Calu3 (cell line): ENCODE results near the gene KLRD1. TPM values are rescaled to one million over a fixed set of nuclear protein-coding genes. Genes with fewer than 3 reads are reported as not detected.
A peak's percentile ranks its signal among the peaks of the same experiment; 100 is the strongest.
"Not testable (repeated sequence)": the region's sequence is repeated elsewhere in the genome, so short reads cannot be mapped to it uniquely, and the experiment has no call there.

Source experiments
- BruUV-seq: library from RNA; stranded (reverse); fragments of 400-500 nt; replicated peaks from 2 replicates; lab custom pipeline; 2021; lab: Mats Ljungman, UMichigan
- CTCF ChIA-PET: fragments of 300-600 bp; sonication (Branson Sonifier 250); formaldehyde crosslinking; loops from one replicate; lab custom pipeline; 2022; ENCODE audit warnings: antibody characterized with exemption; lab: Charles Lee
- DNase-seq: peaks from one replicate; pipeline ENCODE4 v3.0.0; 2022
- H3K27ac Mint-ChIP-seq: one replicate; pipeline ENCODE4 v1.8.0; 2022; ENCODE audit warnings: mixed read lengths; ENCODE audit not compliant: unreplicated experiment
- H3K27me3 Mint-ChIP-seq: one replicate; pipeline ENCODE4 v1.8.0; 2022; ENCODE audit warnings: mixed read lengths; ENCODE audit not compliant: unreplicated experiment
- H3K36me3 Mint-ChIP-seq: one replicate; pipeline ENCODE4 v1.8.0; 2022; ENCODE audit warnings: mild to moderate bottlenecking, moderate library complexity, mixed read lengths; ENCODE audit not compliant: insufficient read depth, unreplicated experiment
- H3K4me1 Mint-ChIP-seq: one replicate; pipeline ENCODE4 v1.8.0; 2022; ENCODE audit warnings: mild to moderate bottlenecking, low read depth, mixed read lengths; ENCODE audit not compliant: unreplicated experiment
- H3K4me3 Mint-ChIP-seq: one replicate; pipeline ENCODE4 v1.8.0; 2022; ENCODE audit warnings: mild to moderate bottlenecking, low read depth, moderate library complexity, mixed read lengths; ENCODE audit not compliant: unreplicated experiment
- H3K9me3 Mint-ChIP-seq: one replicate; pipeline ENCODE4 v1.8.0; 2022; ENCODE audit warnings: low read depth, mixed read lengths; ENCODE audit not compliant: unreplicated experiment
- intact Hi-C: fragments of 100-400 bp; cut with micrococcal nuclease; formaldehyde crosslinking; loops from one replicate; pipeline ENCODE4 v1.10.0; 2022; ENCODE audit not compliant: unreplicated experiment
- total RNA-seq: library from RNA; stranded (reverse); gene quantifications from 2 replicates; pipeline ENCODE4 v1.2.3, GENCODE V29; 2022
- TF ChIP-seq, protein P1 (sequence below): fragments of 200-600 bp; IDR thresholded peaks from one replicate; pipeline ENCODE4 v1.8.0; 2022; ENCODE audit warnings: antibody characterized with exemption; ENCODE audit not compliant: unreplicated experiment

KLRD1 gene
- total RNA-seq, 1 experiment from 2014 or later, result 0.14 TPM

DNA sequence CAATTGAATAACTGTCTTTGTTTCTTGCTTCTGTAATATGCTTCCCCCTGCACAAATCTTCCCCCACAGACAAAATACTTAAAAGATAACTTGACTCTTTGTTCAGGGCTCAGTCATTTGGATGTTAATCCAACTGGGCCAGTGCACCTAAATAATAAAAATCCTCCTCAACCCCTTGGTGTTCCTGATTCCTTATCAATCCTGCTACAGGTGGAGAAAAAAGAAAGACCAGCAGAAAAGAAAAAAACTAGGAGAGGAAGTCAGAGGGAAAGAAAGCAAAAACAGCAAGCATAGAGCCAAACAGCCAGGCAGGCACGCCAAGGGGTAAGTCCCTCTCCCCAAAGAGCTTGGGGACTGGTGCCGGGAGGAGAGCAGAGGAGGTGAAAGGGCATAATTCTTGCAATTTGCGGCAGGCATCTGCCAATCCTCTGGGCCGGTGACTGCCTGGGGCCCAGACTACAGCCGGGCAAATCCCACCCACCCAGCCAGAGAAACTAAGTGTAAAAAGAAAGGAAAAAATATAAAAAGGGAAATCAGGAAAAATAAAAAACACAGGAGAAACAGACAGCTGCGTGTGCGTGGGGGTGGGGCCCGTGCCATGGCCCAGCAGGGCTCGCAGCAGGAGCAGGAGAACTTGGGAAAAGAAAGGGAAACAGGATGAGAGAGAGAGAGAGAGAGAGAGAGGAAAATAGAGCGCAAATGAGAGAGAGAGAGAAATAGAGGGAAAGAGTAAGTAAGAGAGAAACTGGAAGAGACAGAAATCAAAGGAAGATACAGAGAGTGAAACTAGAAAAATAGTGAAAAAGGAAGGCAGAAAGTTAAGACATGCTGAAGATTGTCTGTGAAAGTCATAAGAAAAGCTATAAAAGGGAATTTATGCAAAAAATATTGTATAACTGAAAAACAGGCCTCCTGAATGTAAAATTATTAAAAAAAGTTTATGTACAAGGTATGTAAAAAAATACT is 60.8 kb downstream of the KLRD1 start:
- Mint-ChIP-seq H3K27me3 (no peaks in the 10 kb centered on the region), H3K36me3 (peaks cover 24% of the 10 kb centered on the region), H3K27ac (peak overlapping the region; percentile 67), H3K4me3 (peak overlapping the region; percentile 54), H3K9me3 (no peaks in the 10 kb centered on the region), H3K4me1 (peaks cover 54% of the 10 kb centered on the region)
- BruUV-seq, result no TSS peak
- TF ChIP-seq, protein P1, sequence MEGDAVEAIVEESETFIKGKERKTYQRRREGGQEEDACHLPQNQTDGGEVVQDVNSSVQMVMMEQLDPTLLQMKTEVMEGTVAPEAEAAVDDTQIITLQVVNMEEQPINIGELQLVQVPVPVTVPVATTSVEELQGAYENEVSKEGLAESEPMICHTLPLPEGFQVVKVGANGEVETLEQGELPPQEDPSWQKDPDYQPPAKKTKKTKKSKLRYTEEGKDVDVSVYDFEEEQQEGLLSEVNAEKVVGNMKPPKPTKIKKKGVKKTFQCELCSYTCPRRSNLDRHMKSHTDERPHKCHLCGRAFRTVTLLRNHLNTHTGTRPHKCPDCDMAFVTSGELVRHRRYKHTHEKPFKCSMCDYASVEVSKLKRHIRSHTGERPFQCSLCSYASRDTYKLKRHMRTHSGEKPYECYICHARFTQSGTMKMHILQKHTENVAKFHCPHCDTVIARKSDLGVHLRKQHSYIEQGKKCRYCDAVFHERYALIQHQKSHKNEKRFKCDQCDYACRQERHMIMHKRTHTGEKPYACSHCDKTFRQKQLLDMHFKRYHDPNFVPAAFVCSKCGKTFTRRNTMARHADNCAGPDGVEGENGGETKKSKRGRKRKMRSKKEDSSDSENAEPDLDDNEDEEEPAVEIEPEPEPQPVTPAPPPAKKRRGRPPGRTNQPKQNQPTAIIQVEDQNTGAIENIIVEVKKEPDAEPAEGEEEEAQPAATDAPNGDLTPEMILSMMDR, result no peak
- no peak for DNase-seq
- intact Hi-C loops, result loop anchor here (10.0 kb wide), 2 partner anchors 134 to 306 kb away; partner anchors contain the start of gene STYK1
- CTCF ChIA-PET, result no interaction called here

DNA sequence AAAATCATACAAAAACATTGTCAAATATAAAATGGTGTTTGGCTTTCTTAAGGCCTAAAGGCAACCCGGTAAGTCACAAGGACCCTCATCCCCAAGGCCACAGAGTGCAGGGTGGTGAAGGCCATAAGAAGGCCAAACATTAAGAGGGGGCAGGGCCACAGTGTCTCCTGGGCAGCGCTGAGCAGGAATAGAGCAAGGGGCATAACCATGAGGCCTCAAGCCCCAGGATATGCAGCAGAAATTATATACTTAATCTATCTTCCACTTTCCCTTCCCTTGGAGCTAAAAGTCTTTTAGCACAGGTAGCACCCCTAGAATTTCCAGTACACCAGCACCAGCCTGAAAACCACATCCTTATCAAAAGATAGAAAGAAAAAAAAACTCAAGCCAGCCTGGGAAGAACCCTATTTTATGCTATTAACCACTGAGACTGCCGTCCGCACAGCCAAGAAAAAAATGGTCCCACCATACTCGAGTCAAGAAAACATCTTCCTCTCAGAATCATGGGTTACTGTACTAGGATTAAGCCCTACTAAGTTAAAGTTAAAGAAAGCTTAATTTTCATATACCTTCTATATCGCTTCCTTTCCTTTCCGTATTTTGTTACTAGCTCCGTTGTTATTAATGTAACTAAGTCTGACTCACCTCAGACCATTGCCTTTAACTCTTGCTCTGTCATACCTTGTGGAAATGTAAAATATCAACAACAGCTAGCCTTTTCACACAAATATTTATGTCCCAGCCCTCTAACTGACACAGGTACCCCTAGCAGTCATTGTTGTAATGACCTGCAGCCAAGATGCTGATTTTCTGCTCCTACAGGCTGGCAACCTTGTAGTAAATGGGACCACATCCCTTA is 62.1 kb downstream of the KLRD1 start:
- H3K36me3 Mint-ChIP-seq, result peaks cover 24% of the 10 kb centered on the region
- DNase-seq, result no peak
- TF ChIP-seq, protein P1, result no peak
- CTCF ChIA-PET, result no interaction called here
- BruUV-seq, result no TSS peak
- H3K27me3 Mint-ChIP-seq, result no peaks in the 10 kb centered on the region
- intact Hi-C loops, result loop anchor here (10.0 kb wide), 2 partner anchors 135 to 305 kb away; partner anchors contain the start of gene STYK1
- H3K4me3 Mint-ChIP-seq, result peak overlapping the region; percentile 31
- peak overlapping the region; percentile 87 for H3K27ac Mint-ChIP-seq
- peaks cover 60% of the 10 kb centered on the region for H3K4me1 Mint-ChIP-seq
- H3K9me3 Mint-ChIP-seq, result no peaks in the 10 kb centered on the region

DNA sequence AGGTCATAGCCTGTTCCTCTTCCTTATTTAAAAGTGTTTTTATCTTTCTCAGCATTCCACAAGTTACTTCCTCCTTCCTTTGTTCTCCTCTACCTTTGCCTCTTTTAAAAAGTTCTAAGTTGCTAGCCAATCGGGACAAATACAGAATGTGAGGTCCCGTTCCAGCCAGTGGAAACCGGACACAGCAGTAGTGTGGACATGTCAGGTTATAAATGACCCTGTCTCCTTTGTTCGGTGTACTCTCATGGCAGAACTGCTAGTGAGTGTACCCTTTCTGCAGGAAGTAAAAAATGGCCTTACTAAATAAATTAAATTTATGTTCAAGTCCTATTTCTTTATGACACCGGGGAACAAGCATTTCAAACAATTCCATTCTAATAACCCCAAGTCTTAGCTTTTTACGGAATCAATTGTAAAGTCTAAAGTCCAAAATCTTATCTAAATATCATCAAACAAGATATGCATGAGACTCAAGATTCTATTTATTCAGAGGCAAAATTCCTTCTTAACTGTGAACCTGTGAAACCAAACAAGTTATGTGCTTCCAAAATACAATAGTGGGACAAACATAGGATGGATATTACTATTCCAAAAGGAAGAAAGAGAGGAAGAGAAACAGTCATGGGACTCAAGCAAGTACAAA is 64.3 kb downstream of the KLRD1 start:
- BruUV-seq, CTCF ChIA-PET, H3K27me3 Mint-ChIP-seq, DNase-seq, H3K9me3 Mint-ChIP-seq: not testable (repeated sequence)
- Mint-ChIP-seq H3K4me1 (peaks cover 60% of the 10 kb centered on the region), H3K27ac (peak overlapping the region; percentile 87), H3K4me3 (peak overlapping the region; percentile 16), H3K36me3 (peaks cover 24% of the 10 kb centered on the region)
- intact Hi-C loops, result loop anchor here (2.0 kb wide), 1 partner anchor 23 kb away; no protein-coding TSS in a partner anchor

DNA sequence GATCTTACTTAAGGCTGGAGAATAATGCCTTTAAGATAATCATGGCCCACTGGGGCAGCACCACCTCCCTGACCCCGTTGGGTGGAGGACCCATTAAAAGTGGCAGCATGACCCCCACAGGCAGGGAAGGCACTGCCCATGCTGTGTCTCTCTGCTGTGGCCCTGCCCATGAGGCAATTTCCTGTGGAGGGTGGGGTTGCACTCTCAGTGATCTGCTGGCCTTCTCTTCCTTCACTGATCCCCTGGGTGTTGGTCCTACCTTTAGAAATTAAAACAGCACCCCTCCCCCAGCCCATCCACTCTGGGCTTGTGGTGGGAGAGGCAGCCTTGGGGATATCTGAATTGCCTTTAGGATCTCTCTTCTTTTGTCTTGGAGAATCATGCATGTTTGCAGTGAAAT is 64.9 kb downstream of the KLRD1 start:
- H3K4me3 Mint-ChIP-seq, result peak overlapping the region; percentile 16
- H3K27ac Mint-ChIP-seq, result peak overlapping the region; percentile 87
- no peaks in the 10 kb centered on the region for H3K27me3 Mint-ChIP-seq
- intact Hi-C loops, result loop anchor here (2.0 kb wide), 1 partner anchor 22 kb away; no protein-coding TSS in a partner anchor
- DNase-seq, result peak; percentile 60
- H3K4me1 Mint-ChIP-seq, result peaks cover 60% of the 10 kb centered on the region
- BruUV-seq, result no TSS peak
- CTCF ChIA-PET, result no interaction called here
- TF ChIP-seq, protein P1, result no peak
- peaks cover 24% of the 10 kb centered on the region for H3K36me3 Mint-ChIP-seq
- no peaks in the 10 kb centered on the region for H3K9me3 Mint-ChIP-seq
